IMR-90 (cell line): ENCODE results near the gene SEPTIN3. TPM values are rescaled to one million over a fixed set of nuclear protein-coding genes. Genes with fewer than 3 reads are reported as not detected.

ENCODE experiments used
- ATAC-seq: fragments of 200-7000 bp; cut with Tn5 transposase; 2 replicates; pipeline ENCODE4 v1.9.1; 2020; ENCODE audit warnings: low read depth, mild to moderate bottlenecking, moderate library complexity
- BruUV-seq: library from RNA; stranded (reverse); fragments of 400-500 nt; replicated peaks from 2 replicates; lab custom pipeline; 2021; lab: Mats Ljungman, UMichigan
- CTCF ChIA-PET: fragments of 300-600 bp; formaldehyde crosslinking; extraction: SDS; loops from one replicate; lab custom pipeline; 2021; ENCODE audit warnings: antibody characterized with exemption; lab: Yijun Ruan, JAX
- POLR2A ChIA-PET: fragments of 300-600 bp; sonication (Branson Sonifier 250); formaldehyde crosslinking; loops from one replicate; lab custom pipeline; 2022; ENCODE audit warnings: antibody characterized with exemption; ENCODE audit not compliant: unreplicated experiment; lab: Charles Lee
- DNase-seq: peaks from one replicate; pipeline ENCODE4 v3.0.0; 2013
- H2AFZ ChIP-seq: replicated peaks from 2 replicates; pipeline ENCODE3; 2013; ENCODE audit warnings: low read length, mild to moderate bottlenecking; ENCODE audit not compliant: poor library complexity
- H2AK5ac ChIP-seq: 2 replicates; pipeline ENCODE4 v1.6.1; 2013; ENCODE audit warnings: low read depth, low read length, inconsistent platforms
- H2AK9ac ChIP-seq: replicated peaks from 2 replicates; pipeline ENCODE3; 2013; ENCODE audit warnings: mild to moderate bottlenecking, low read depth, low read length, moderate library complexity; ENCODE audit not compliant: poor library complexity
- H2BK120ac ChIP-seq: 2 replicates; pipeline ENCODE4 v1.6.1; 2013; ENCODE audit warnings: low read depth, low read length, inconsistent platforms
- H2BK15ac ChIP-seq: 3 replicates; pipeline ENCODE4 v1.6.1; 2013; ENCODE audit warnings: low read depth, low read length, inconsistent platforms
- H2BK20ac ChIP-seq: 2 replicates; pipeline ENCODE4 v1.6.1; 2013; ENCODE audit warnings: low read depth, mild to moderate bottlenecking, inconsistent platforms, low read length, moderate library complexity
- H2BK5ac ChIP-seq: 2 replicates; pipeline ENCODE4 v1.6.1; 2013; ENCODE audit warnings: mild to moderate bottlenecking, low read depth, low read length, inconsistent platforms; ENCODE audit not compliant: poor library complexity, severe bottlenecking
- H3K14ac ChIP-seq: replicated peaks from 2 replicates; pipeline ENCODE4 v1.6.1; 2013; ENCODE audit warnings: low read depth, low read length, inconsistent platforms
- H3K18ac ChIP-seq: 2 replicates; pipeline ENCODE4 v1.6.1; 2013; ENCODE audit warnings: low read depth, low read length, control low read depth
- H3K23ac ChIP-seq: 2 replicates; pipeline ENCODE4 v1.6.1; 2013; ENCODE audit warnings: low read depth, low read length, inconsistent platforms
- H3K27ac ChIP-seq: 2 replicates; pipeline ENCODE4 v1.5.1; 2013; ENCODE audit warnings: mild to moderate bottlenecking, control low read depth, low read length; ENCODE audit not compliant: insufficient read depth
- H3K27me3 ChIP-seq: 2 replicates; pipeline ENCODE4 v1.6.1; 2013; ENCODE audit warnings: low read length; ENCODE audit not compliant: control insufficient read depth, insufficient read depth
- H3K36me3 ChIP-seq: 2 replicates; pipeline ENCODE4 v1.6.1; 2013; ENCODE audit warnings: low read length, mixed read lengths; ENCODE audit not compliant: control insufficient read depth, insufficient read depth
- H3K4ac ChIP-seq: 2 replicates; pipeline ENCODE4 v1.6.1; 2013; ENCODE audit warnings: low read depth, low read length, inconsistent platforms
- H3K4me1 ChIP-seq: 2 replicates; pipeline ENCODE4 v1.6.1; 2013; ENCODE audit warnings: low read length, mixed read lengths; ENCODE audit not compliant: control insufficient read depth, insufficient read depth
- H3K4me2 ChIP-seq: 2 replicates; pipeline ENCODE4 v1.6.1; 2013; ENCODE audit warnings: low read depth, mild to moderate bottlenecking, control low read depth, low read length, moderate library complexity
- H3K4me3 ChIP-seq: 2 replicates; pipeline ENCODE4 v1.5.1; 2013; ENCODE audit warnings: low read depth, mild to moderate bottlenecking, control low read depth, low read length, moderate library complexity; ENCODE audit not compliant: insufficient read depth
- H3K56ac ChIP-seq: 2 replicates; pipeline ENCODE4 v1.6.1; 2013; ENCODE audit warnings: low read length, inconsistent platforms; ENCODE audit not compliant: insufficient read depth; ENCODE audit errors: extremely low read depth
- H3K79me1 ChIP-seq, 2 experiments: 2 replicates each; pipeline ENCODE4 v1.6.1; 2013; ENCODE audit warnings: low read length in 2 of 2, inconsistent platforms in 1 of 2, low read depth in 1 of 2
- H3K9ac ChIP-seq: 2 replicates; pipeline ENCODE4 v1.6.1; 2013; ENCODE audit warnings: low read depth, low read length, control low read depth
- H3K9me1 ChIP-seq: 2 replicates; pipeline ENCODE4 v1.6.1; 2013; ENCODE audit warnings: low read length, inconsistent platforms; ENCODE audit not compliant: insufficient read depth
- H3K9me3 ChIP-seq: 2 replicates; pipeline ENCODE4 v1.6.1; 2013; ENCODE audit warnings: low read length; ENCODE audit not compliant: control insufficient read depth, insufficient read depth
- H4K20me1 ChIP-seq: 2 replicates; pipeline ENCODE4 v1.6.1; 2013; ENCODE audit warnings: low read length, inconsistent platforms; ENCODE audit not compliant: insufficient read depth
- H4K5ac ChIP-seq: 2 replicates; pipeline ENCODE4 v1.6.1; 2013; ENCODE audit warnings: mild to moderate bottlenecking, low read depth, low read length, control low read depth
- H4K8ac ChIP-seq, 2 experiments: 2 replicates each; pipeline ENCODE4 v1.6.1; 2013; ENCODE audit warnings: low read depth in 2 of 2, low read length in 2 of 2, control low read depth in 1 of 2, inconsistent platforms in 1 of 2
- H4K91ac ChIP-seq: 2 replicates; pipeline ENCODE4 v1.6.1; 2013; ENCODE audit warnings: low read depth, low read length, inconsistent platforms; ENCODE audit not compliant: insufficient read depth
- CEBPB ChIP-seq: IDR thresholded peaks from 2 replicates; pipeline ENCODE4 v1.6.1; 2012; ENCODE audit warnings: low read depth, low read length, improper control_type of control experiment
- RCOR1 ChIP-seq: IDR thresholded peaks from 2 replicates; pipeline ENCODE4 v1.6.1; 2012; ENCODE audit warnings: mild to moderate bottlenecking, low read length, improper control_type of control experiment; ENCODE audit not compliant: insufficient replicate concordance
- RFX5 ChIP-seq: IDR thresholded peaks from 2 replicates; pipeline ENCODE4 v1.8.0; 2012; ENCODE audit warnings: low read depth, mild to moderate bottlenecking, low read length, moderate library complexity
- WGBS, 2 experiments: methylation state at CpG; one replicate each; pipeline versions ENCODE4 v1.1.5 to v1.1.7; 2013; ENCODE audit warnings: missing lambda C conversion rate in 2 of 2; ENCODE audit not compliant: insufficient read length in 1 of 2; ENCODE audit errors: extremely low coverage in 2 of 2; 5-methylcytosine and 5-hydroxymethylcytosine counted together
- dilution Hi-C: fragments of 300-500 bp; cut with HindIII; formaldehyde crosslinking; loops from one replicate; pipeline ENCODE4 v1.14.3; 2018; ENCODE audit warnings: low sequenced_read_pairs; ENCODE audit not compliant: unreplicated experiment
- in situ Hi-C: fragments of 300-500 bp; cut with MboI; formaldehyde crosslinking; loops from 3 replicates; pipeline ENCODE4 v1.14.3; 2019; ENCODE audit warnings: low sequenced_read_pairs, inconsistent platforms, mixed read lengths
- intact Hi-C: fragments of 100-400 bp; cut with micrococcal nuclease; formaldehyde crosslinking; loops from 2 replicates; pipeline ENCODE4 v1.10.0; 2022
- polyA plus RNA-seq, 3 experiments: library from polyadenylated mRNA; depleted of rRNA; stranded (reverse); fragments of >200 nt; gene quantifications; 2 replicates each; pipeline ENCODE4 v1.2.3, GENCODE V29; 2012; ENCODE audit warnings: low replicate concordance in 1 of 3
- total RNA-seq: library from RNA; depleted of rRNA; stranded (reverse); fragments of >200 nt; gene quantifications from 2 replicates; pipeline ENCODE4 v1.2.3, GENCODE V29; 2012

The SEPTIN3 gene
- total and polyA plus RNA-seq, 2 of the 4 experiments (the other 2 are of a cell fraction), result 0.15 to 0.18 TPM

DNA sequence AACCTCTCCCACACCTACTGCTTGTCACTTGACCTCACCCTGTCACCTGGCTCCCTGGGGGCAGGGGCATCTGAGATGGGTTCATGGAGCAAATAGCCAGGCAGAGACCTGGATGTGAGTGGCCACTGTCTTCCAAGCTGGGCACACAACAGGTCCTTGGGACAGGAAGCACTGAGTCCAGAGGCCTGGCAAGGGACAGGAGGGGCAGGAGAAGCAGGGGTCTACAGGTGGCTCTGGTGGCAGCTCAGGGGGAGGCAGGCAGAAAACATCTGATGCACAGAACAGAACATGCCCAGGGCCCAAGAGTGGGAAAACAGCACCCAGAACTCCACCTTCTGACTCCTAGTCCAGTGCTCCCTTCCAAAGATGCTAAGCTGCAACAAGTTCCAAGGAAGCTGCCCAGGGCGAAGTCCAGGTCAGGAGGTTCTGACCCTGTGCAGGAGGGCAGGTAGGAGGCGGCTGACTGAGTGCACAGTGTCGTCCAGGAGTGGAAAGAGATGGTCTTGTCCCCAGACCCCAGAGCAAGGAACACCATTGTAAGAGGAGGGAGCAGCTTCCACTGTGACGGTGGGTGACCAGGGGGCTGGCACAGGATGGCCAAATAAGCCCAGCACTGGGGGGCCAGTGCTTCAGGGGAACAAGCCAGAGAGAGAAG, 46.2 kb upstream of the SEPTIN3 start:
- Histone ChIP-seq H3K27me3 (peaks cover 23% of the 10 kb centered on the region), H3K4me1 (no peaks in the 10 kb centered on the region), H3K23ac (no peak overlapping the region), H2AFZ (no peak overlapping the region), H3K4me2 (no peak overlapping the region), H3K18ac (no peak overlapping the region), H2BK20ac (no peak overlapping the region), H3K36me3 (no peaks in the 10 kb centered on the region), H3K4me3 (no peak overlapping the region), H3K27ac (no peak overlapping the region), H3K4ac (no peak overlapping the region), H4K91ac (no peak overlapping the region), H2BK15ac (no peak overlapping the region), H4K5ac (no peak overlapping the region), H3K56ac (no peak overlapping the region), H2BK120ac (no peak overlapping the region), H3K9me1 (no peaks in the 10 kb centered on the region; the same call in 1 of the 2 replicates), H2BK5ac (no peak overlapping the region), H3K14ac (no peak overlapping the region), H2AK9ac (no peak overlapping the region), H4K20me1 (no peaks in the 10 kb centered on the region), H3K79me1 (no peaks in the 10 kb centered on the region), H3K9ac (no peak overlapping the region), H3K9me3 (no peaks in the 10 kb centered on the region), H4K8ac (no peak overlapping the region), H2AK5ac (no peak overlapping the region)
- in situ Hi-C loops, result no loop called here
- BruUV-seq, result no TSS peak
- ChIA-PET POLR2A (no interaction called here), CTCF (interaction anchor here (1.3 kb wide), 1 partner anchor 18 kb away, joined by 3 read pairs; no protein-coding TSS in a partner anchor)
- 83% methylated on average over 1 of the region's 4 CpGs; no CpG with 5 or more reads in 1 of the 2 experiments for WGBS, 2 experiments
- no peak for TF ChIP-seq RCOR1
- TF ChIP-seq RFX5, result no peak
- TF ChIP-seq CEBPB, result no peak
- no peak for DNase-seq
- dilution Hi-C loops, result no loop called here
- intact Hi-C loops, result no loop called here
- no peak for ATAC-seq
